K562 (cell line): Measurements from ENCODE around the gene ABCC5. TPM values are rescaled to one million over a fixed set of nuclear protein-coding genes. Genes with fewer than 3 reads are reported as not detected.

Source experiments
- ADNP ChIP-seq: fragments of 200-800 bp; sonication (Bioruptor generic); IDR thresholded peaks from 2 replicates; pipeline ENCODE4 v1.6.1; 2016; ENCODE audit warnings: missing genetic modification characterization, missing compliant biosample characterization
- CBFA2T2 ChIP-seq: fragments of 450-650 bp; conservative IDR thresholded peaks from 2 replicates; pipeline ENCODE4 v1.6.1; 2017; ENCODE audit warnings: mild to moderate bottlenecking
- CBFA2T3 ChIP-seq: fragments of 450-650 bp; IDR thresholded peaks from 2 replicates; pipeline ENCODE4 v1.6.1; 2017
- CUX1 ChIP-seq: fragments of 200-800 bp; sonication (Bioruptor generic); IDR thresholded peaks from 2 replicates; pipeline ENCODE4 v1.6.1; 2016; ENCODE audit warnings: missing genetic modification characterization, missing compliant biosample characterization
- ESRRA ChIP-seq: fragments of 450-650 bp; IDR thresholded peaks from 2 replicates; pipeline ENCODE4 v1.6.1; 2014; ENCODE audit warnings: low read depth, mild to moderate bottlenecking, moderate library complexity, borderline replicate concordance
- FOXA1 ChIP-seq: fragments of 450-650 bp; IDR thresholded peaks from 2 replicates; pipeline ENCODE4 v1.6.1; 2016; ENCODE audit warnings: mild to moderate bottlenecking, borderline replicate concordance
- FOXJ3 ChIP-seq: sonication (generic); formaldehyde crosslinking; IDR thresholded peaks from 2 replicates; pipeline ENCODE4 v1.4.0; 2020; ENCODE audit warnings: mild to moderate bottlenecking, missing genetic modification reagents
- IRF2 ChIP-seq: sonication (generic); formaldehyde crosslinking; IDR thresholded peaks from 2 replicates; pipeline ENCODE4 v1.8.1; 2022; ENCODE audit warnings: mild to moderate bottlenecking, missing genetic modification reagents
- L3MBTL2 ChIP-seq: fragments of 450-650 bp; IDR thresholded peaks from 2 replicates; pipeline ENCODE4 v1.6.1; 2016; ENCODE audit warnings: mild to moderate bottlenecking, moderate library complexity
- MAFK ChIP-seq: IDR thresholded peaks from 2 replicates; pipeline ENCODE4 v1.6.1; 2011; ENCODE audit warnings: low read length, improper control_type of control experiment
- MAZ ChIP-seq, 2 experiments: fragments of 450-650 bp in 1 of 2; sonication (generic) in 1 of 2; formaldehyde crosslinking; IDR thresholded peaks in 1 of 2; conservative IDR thresholded peaks in 1 of 2; 2 replicates each; pipeline versions ENCODE4 v1.4.0 to v1.5.0; 2020; ENCODE audit warnings: mild to moderate bottlenecking in 1 of 2, missing genetic modification reagents in 1 of 2
- MLX ChIP-seq, 2 experiments: fragments of 450-650 bp in 1 of 2; sonication (generic) in 1 of 2; formaldehyde crosslinking; conservative IDR thresholded peaks; 2 replicates each; pipeline versions ENCODE4 v1.4.0 to v1.8.1; 2020 to 2022; ENCODE audit warnings: mild to moderate bottlenecking in 1 of 2, missing genetic modification reagents in 1 of 2
- POLR3A ChIP-seq: IDR thresholded peaks from 2 replicates; pipeline ENCODE4 v1.6.1; 2011; ENCODE audit warnings: borderline replicate concordance, mild to moderate bottlenecking, moderate library complexity; ENCODE audit not compliant: insufficient read length, insufficient read depth; ENCODE audit errors: extremely low read depth
- PYGO2 ChIP-seq: fragments of 450-650 bp; IDR thresholded peaks from 2 replicates; pipeline ENCODE4 v1.6.1; 2016; ENCODE audit warnings: mild to moderate bottlenecking, missing genetic modification characterization, moderate library complexity, missing compliant biosample characterization
- SAFB ChIP-seq: fragments of 200-400 bp; formaldehyde crosslinking; IDR thresholded peaks from 2 replicates; pipeline ENCODE4 v1.6.1; 2017; ENCODE audit warnings: low read depth, low read length, borderline replicate concordance
- SMARCE1 ChIP-seq: fragments of 450-650 bp; IDR thresholded peaks from 2 replicates; pipeline ENCODE4 v1.7.1; 2016; ENCODE audit warnings: mild to moderate bottlenecking
- SRSF7 ChIP-seq: fragments of 200-400 bp; formaldehyde crosslinking; optimal IDR thresholded peaks from 2 replicates; pipeline ENCODE3; 2017; ENCODE audit warnings: mild to moderate bottlenecking, low read depth, low read length
- TAL1 ChIP-seq: fragments of 450-650 bp; IDR thresholded peaks from 2 replicates; pipeline ENCODE4 v1.6.1; 2016; ENCODE audit warnings: mild to moderate bottlenecking
- polyA plus RNA-seq, 8 experiments: library from polyadenylated mRNA; depleted of rRNA in 4 of 8; stranded (reverse) in 5 of 8; unstranded in 3 of 8; fragments of >200 nt; fragmentation: Nextera tagmentation in 2 of 8; fragmentation: Illumina TruSeq in 1 of 8; extraction: Ambion mirVana in 2 of 8; extraction: Trizol in 1 of 8; gene quantifications; 2 replicates each; pipeline versions ENCODE4 v1.2.1 to v1.2.3, GENCODE V29; 2011 to 2014; ENCODE audit warnings: inconsistent platforms in 1 of 8, missing spikeins in 1 of 8
- total RNA-seq, 7 experiments: library from RNA; depleted of rRNA in 6 of 7; stranded (reverse); fragments of >200 nt in 6 of 7; fragmentation: Illumina TruSeq in 2 of 7; extraction: Trizol in 2 of 7; gene quantifications; 2 replicates each; pipeline versions ENCODE4 v1.2.1 to v1.2.3, GENCODE V29; 2011 to 2021; ENCODE audit warnings: low replicate concordance in 1 of 7
- TF ChIP-seq, protein P1 (sequence below): fragments of 250-450 bp; sonication (Bioruptor Pico); IDR thresholded peaks from 2 replicates; pipeline ENCODE4 v1.8.0; 2022; ENCODE audit warnings: moderate library complexity, mild to moderate bottlenecking, inconsistent platforms
- TF ChIP-seq, protein P2 (sequence below): fragments of 450-650 bp; formaldehyde crosslinking; IDR thresholded peaks from 2 replicates; pipeline ENCODE4 v1.4.0; 2020; ENCODE audit warnings: mild to moderate bottlenecking, moderate library complexity

ABCC5 gene
- total and polyA plus RNA-seq, 9 of the 15 experiments (the other 6 are each of a cell fraction or from before 2014, with no cell fraction given), result 22.0 to 53.0 (median 41.9) TPM

- no peak for TF ChIP-seq CUX1 (CRISPR knock-in tag)
- TF ChIP-seq, protein P1, sequence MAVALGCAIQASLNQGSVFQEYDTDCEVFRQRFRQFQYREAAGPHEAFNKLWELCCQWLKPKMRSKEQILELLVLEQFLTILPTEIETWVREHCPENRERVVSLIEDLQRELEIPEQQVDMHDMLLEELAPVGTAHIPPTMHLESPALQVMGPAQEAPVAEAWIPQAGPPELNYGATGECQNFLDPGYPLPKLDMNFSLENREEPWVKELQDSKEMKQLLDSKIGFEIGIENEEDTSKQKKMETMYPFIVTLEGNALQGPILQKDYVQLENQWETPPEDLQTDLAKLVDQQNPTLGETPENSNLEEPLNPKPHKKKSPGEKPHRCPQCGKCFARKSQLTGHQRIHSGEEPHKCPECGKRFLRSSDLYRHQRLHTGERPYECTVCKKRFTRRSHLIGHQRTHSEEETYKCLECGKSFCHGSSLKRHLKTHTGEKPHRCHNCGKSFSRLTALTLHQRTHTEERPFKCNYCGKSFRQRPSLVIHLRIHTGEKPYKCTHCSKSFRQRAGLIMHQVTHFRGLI (CRISPR knock-in tag), result no peak
- TF ChIP-seq POLR3A, result no peak
- TF ChIP-seq TAL1, result peak; percentile 93
- TF ChIP-seq CBFA2T3, result peak; percentile 97
- peak; percentile 72 for TF ChIP-seq L3MBTL2
- no peak for TF ChIP-seq FOXJ3
- TF ChIP-seq MAZ (CRISPR knock-in tag; conservative IDR thresholded peaks at IDR 0.05 in 1 of 2, IDR thresholded peaks at IDR 0.05 in 1 of 2), result peak; percentile 56 to 77; a peak in 3 of 4 replicates
- no peak for TF ChIP-seq MLX (CRISPR knock-in tag; conservative IDR thresholded peaks at IDR 0.05)
- no peak for TF ChIP-seq SRSF7
- TF ChIP-seq, protein P2, sequence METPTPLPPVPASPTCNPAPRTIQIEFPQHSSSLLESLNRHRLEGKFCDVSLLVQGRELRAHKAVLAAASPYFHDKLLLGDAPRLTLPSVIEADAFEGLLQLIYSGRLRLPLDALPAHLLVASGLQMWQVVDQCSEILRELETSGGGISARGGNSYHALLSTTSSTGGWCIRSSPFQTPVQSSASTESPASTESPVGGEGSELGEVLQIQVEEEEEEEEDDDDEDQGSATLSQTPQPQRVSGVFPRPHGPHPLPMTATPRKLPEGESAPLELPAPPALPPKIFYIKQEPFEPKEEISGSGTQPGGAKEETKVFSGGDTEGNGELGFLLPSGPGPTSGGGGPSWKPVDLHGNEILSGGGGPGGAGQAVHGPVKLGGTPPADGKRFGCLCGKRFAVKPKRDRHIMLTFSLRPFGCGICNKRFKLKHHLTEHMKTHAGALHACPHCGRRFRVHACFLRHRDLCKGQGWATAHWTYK, result no peak
- peak; percentile 93 for TF ChIP-seq CBFA2T2
- no peak for TF ChIP-seq SAFB
- peak; percentile 97 for TF ChIP-seq ESRRA
- no peak for TF ChIP-seq FOXA1
- TF ChIP-seq IRF2 (CRISPR knock-in tag), result no peak
- TF ChIP-seq MAFK, result peak; percentile 36; the same call in 1 of the 2 replicates
- no peak for TF ChIP-seq PYGO2 (tag)
- no peak; the same call in 1 of the 2 replicates for TF ChIP-seq ADNP (tag)
- TF ChIP-seq SMARCE1, result peak; percentile 93
Measured at GRCh38 chr3:184017672-184018423, at the start of gene ABCC5 (continued).
